IgD-negative memory B cell (primary cell): Measurements from ENCODE around the gene PRKCA. TPM values are rescaled to one million over a fixed set of nuclear protein-coding genes. Genes with fewer than 3 reads are reported as not detected.
A peak's percentile ranks its signal among the peaks of the same experiment; 100 is the strongest.

Experiments used
- H3K27ac Mint-ChIP-seq, 3 donors: one replicate each; pipeline ENCODE4 v1.8.0; 2020 to 2022; ENCODE audit warnings: mild to moderate bottlenecking in 3 of 3, mixed read lengths in 3 of 3, moderate library complexity in 1 of 3
- H3K27me3 Mint-ChIP-seq: one replicate; pipeline ENCODE4 v1.8.0; 2021; ENCODE audit warnings: mixed read lengths
- H3K36me3 Mint-ChIP-seq: one replicate; pipeline ENCODE4 v1.8.0; 2020; ENCODE audit warnings: mild to moderate bottlenecking, mixed read lengths
- H3K4me1 Mint-ChIP-seq, 3 donors: one replicate each; pipeline ENCODE4 v1.8.0; 2020 to 2022; ENCODE audit warnings: mixed read lengths in 3 of 3, mild to moderate bottlenecking in 1 of 3
- H3K4me3 Mint-ChIP-seq, 4 donors: one replicate each; pipeline ENCODE4 v1.8.0; 2020 to 2022; ENCODE audit warnings: mild to moderate bottlenecking in 4 of 4, mixed read lengths in 4 of 4, moderate library complexity in 3 of 4
- H3K9me3 Mint-ChIP-seq, 3 donors: one replicate each; pipeline ENCODE4 v1.8.0; 2020 to 2021; ENCODE audit warnings: mixed read lengths in 3 of 3, mild to moderate bottlenecking in 1 of 3
- polyA plus RNA-seq: library from polyadenylated mRNA; unstranded; fragments of 300-500 nt; fragmentation: Illumina TruSeq; gene quantifications from one replicate; pipeline ENCODE4 v1.2.3, GENCODE V29; 2021

The PRKCA gene
- polyA plus RNA-seq, 1 donor from 2014 or later, result 0.14 TPM

GRCh38 chr17:66551839-66552238 lies 249.4 kb downstream of the PRKCA start:
- Mint-ChIP-seq H3K4me1 (peaks cover 0 to 5% (median 0%) of the 10 kb centered on the region in 3 donors), H3K27ac (no peak overlapping the region), H3K4me3 (no peak overlapping the region), H3K27me3 (no peaks in the 10 kb centered on the region), H3K9me3 (peaks cover 0 to 5% (median 2%) of the 10 kb centered on the region in 3 donors), H3K36me3 (no peaks in the 10 kb centered on the region)

GRCh38 chr17:66552371-66552770 lies 250.0 kb downstream of the PRKCA start:
- Mint-ChIP-seq H3K4me1 (peaks cover 0 to 5% (median 0%) of the 10 kb centered on the region in 3 donors), H3K27ac (no peak overlapping the region), H3K4me3 (no peak overlapping the region), H3K9me3 (peaks cover 0 to 2% (median 2%) of the 10 kb centered on the region in 3 donors), H3K36me3 (no peaks in the 10 kb centered on the region), H3K27me3 (no peaks in the 10 kb centered on the region)

GRCh38 chr17:66555605-66556004 lies 253.2 kb downstream of the PRKCA start:
- Mint-ChIP-seq H3K27me3 (no peaks in the 10 kb centered on the region), H3K27ac (no peak overlapping the region), H3K9me3 (peaks cover 0 to 2% (median 2%) of the 10 kb centered on the region in 3 donors), H3K4me1 (no peaks in the 10 kb centered on the region), H3K36me3 (no peaks in the 10 kb centered on the region), H3K4me3 (no peak overlapping the region)

- no peaks in the 10 kb centered on the region for H3K4me1 Mint-ChIP-seq
- no peaks in the 10 kb centered on the region for H3K36me3 Mint-ChIP-seq
- no peaks in the 10 kb centered on the region for H3K27me3 Mint-ChIP-seq
These were observed 254.8 kb downstream of the PRKCA start for GRCh38 chr17:66557200-66557599.

GRCh38 chr17:66557886-66558285 lies 255.5 kb downstream of the PRKCA start:
- Mint-ChIP-seq H3K4me3 (no peak overlapping the region), H3K27ac (no peak overlapping the region), H3K27me3 (no peaks in the 10 kb centered on the region), H3K4me1 (no peaks in the 10 kb centered on the region), H3K9me3 (no peaks in the 10 kb centered on the region), H3K36me3 (no peaks in the 10 kb centered on the region)

More at GRCh38 chr17:66557200-66557599, 254.8 kb downstream of the PRKCA start:
- Mint-ChIP-seq H3K9me3 (peaks cover 0 to 2% (median 2%) of the 10 kb centered on the region in 3 donors), H3K27ac (no peak overlapping the region), H3K4me3 (no peak overlapping the region)

- H3K36me3 Mint-ChIP-seq, result no peaks in the 10 kb centered on the region
- no peaks in the 10 kb centered on the region for H3K4me1 Mint-ChIP-seq
- H3K27ac Mint-ChIP-seq, result no peak overlapping the region
- no peaks in the 10 kb centered on the region for H3K27me3 Mint-ChIP-seq
- no peak overlapping the region for H3K4me3 Mint-ChIP-seq
- H3K9me3 Mint-ChIP-seq, result no peaks in the 10 kb centered on the region
These were observed 258.3 kb downstream of the PRKCA start for GRCh38 chr17:66560691-66561090.

GRCh38 chr17:66562119-66562518 lies 259.7 kb downstream of the PRKCA start:
- Mint-ChIP-seq H3K27me3 (no peaks in the 10 kb centered on the region), H3K36me3 (no peaks in the 10 kb centered on the region), H3K27ac (no peak overlapping the region), H3K4me1 (peaks cover 0 to 1% (median 0%) of the 10 kb centered on the region in 3 donors), H3K4me3 (no peak overlapping the region), H3K9me3 (peaks cover 0 to 2% (median 0%) of the 10 kb centered on the region in 3 donors)

- Mint-ChIP-seq H3K36me3 (no peaks in the 10 kb centered on the region), H3K4me1 (peaks cover 0 to 2% (median 0%) of the 10 kb centered on the region in 3 donors), H3K9me3 (peaks cover 0 to 2% (median 0%) of the 10 kb centered on the region in 3 donors), H3K4me3 (no peak overlapping the region), H3K27ac (no peak overlapping the region), H3K27me3 (no peaks in the 10 kb centered on the region)
These were observed 262.6 kb downstream of the PRKCA start for GRCh38 chr17:66564992-66565465.

GRCh38 chr17:66567234-66568170 lies 265.1 kb downstream of the PRKCA start:
- H3K27me3 Mint-ChIP-seq, result no peaks in the 10 kb centered on the region
- H3K27ac Mint-ChIP-seq, result no peak overlapping the region
- peaks cover 0 to 2% (median 0%) of the 10 kb centered on the region in 3 donors for H3K9me3 Mint-ChIP-seq
- H3K4me1 Mint-ChIP-seq, result peaks cover 0 to 2% (median 0%) of the 10 kb centered on the region in 3 donors
- no peaks in the 10 kb centered on the region for H3K36me3 Mint-ChIP-seq
- H3K4me3 Mint-ChIP-seq, result no peak overlapping the region

GRCh38 chr17:66569572-66569971 lies 267.2 kb downstream of the PRKCA start:
- peaks cover 0 to 2% (median 0%) of the 10 kb centered on the region in 3 donors for H3K9me3 Mint-ChIP-seq
- no peaks in the 10 kb centered on the region for H3K27me3 Mint-ChIP-seq
- no peaks in the 10 kb centered on the region for H3K36me3 Mint-ChIP-seq
- H3K27ac Mint-ChIP-seq, result no peak overlapping the region
- no peak overlapping the region for H3K4me3 Mint-ChIP-seq
- peaks cover 0 to 2% (median 0%) of the 10 kb centered on the region in 3 donors for H3K4me1 Mint-ChIP-seq

GRCh38 chr17:66570447-66571195 lies 268.2 kb downstream of the PRKCA start:
- Mint-ChIP-seq H3K9me3 (peaks cover 0 to 2% (median 0%) of the 10 kb centered on the region in 3 donors), H3K36me3 (no peaks in the 10 kb centered on the region), H3K4me3 (no peak overlapping the region), H3K27ac (no peak overlapping the region), H3K27me3 (no peaks in the 10 kb centered on the region), H3K4me1 (peaks cover 0 to 2% (median 0%) of the 10 kb centered on the region in 3 donors)

GRCh38 chr17:66571745-66572144 lies 269.3 kb downstream of the PRKCA start:
- Mint-ChIP-seq H3K27ac (peak overlapping the region in 1 of 3 donors; percentile 59), H3K9me3 (no peaks in the 10 kb centered on the region), H3K4me3 (no peak overlapping the region), H3K27me3 (no peaks in the 10 kb centered on the region), H3K36me3 (no peaks in the 10 kb centered on the region), H3K4me1 (peaks cover 0 to 2% (median 0%) of the 10 kb centered on the region in 3 donors)

- H3K4me3 Mint-ChIP-seq, result no peak overlapping the region
- H3K4me1 Mint-ChIP-seq, result no peaks in the 10 kb centered on the region
- peaks cover 2% of the 10 kb centered on the region for H3K36me3 Mint-ChIP-seq
- peaks cover under 1% of the 10 kb centered on the region for H3K27me3 Mint-ChIP-seq
- H3K27ac Mint-ChIP-seq, result no peak overlapping the region
- H3K9me3 Mint-ChIP-seq, result peaks cover 0 to 1% (median 0%) of the 10 kb centered on the region in 3 donors
These were observed 270.7 kb downstream of the PRKCA start for GRCh38 chr17:66573078-66573477.

GRCh38 chr17:66574123-66574522 lies 271.7 kb downstream of the PRKCA start:
- no peak overlapping the region for H3K27ac Mint-ChIP-seq
- H3K9me3 Mint-ChIP-seq, result peaks cover 0 to 1% (median 0%) of the 10 kb centered on the region in 3 donors
- H3K36me3 Mint-ChIP-seq, result peaks cover 2% of the 10 kb centered on the region
- no peaks in the 10 kb centered on the region for H3K4me1 Mint-ChIP-seq
- H3K27me3 Mint-ChIP-seq, result peaks cover 1% of the 10 kb centered on the region
- no peak overlapping the region for H3K4me3 Mint-ChIP-seq

- H3K4me3 Mint-ChIP-seq, result no peak overlapping the region
- peaks cover 1% of the 10 kb centered on the region for H3K27me3 Mint-ChIP-seq
- no peaks in the 10 kb centered on the region for H3K4me1 Mint-ChIP-seq
- peaks cover 0 to 1% (median 0%) of the 10 kb centered on the region in 3 donors for H3K9me3 Mint-ChIP-seq
- no peak overlapping the region for H3K27ac Mint-ChIP-seq
- H3K36me3 Mint-ChIP-seq, result peaks cover 5% of the 10 kb centered on the region
These were observed 274.1 kb downstream of the PRKCA start for GRCh38 chr17:66576473-66576872.
